Stimulated activated CD4-positive, alpha-beta T cell treated with anti-CD3 and anti-CD28 coated beads, Interleukin-1b, Interleukin-23, amount 100 ng/mL, for 48 hours (primary cell): Measurements from ENCODE around the gene METTL17.
"Not testable (repeated sequence)": the region's sequence is repeated elsewhere in the genome, so short reads cannot be mapped to it uniquely, and the experiment has no call there.

Experiments
- DNase-seq: peaks from one replicate; pipeline ENCODE4 v3.0.0-alpha.2; 2020

Gene METTL17

GRCh38 chr14:20997564-20997963 is 7.8 kb downstream of the METTL17 start:
- DNase-seq, result no peak

- no peak for DNase-seq
Measured at GRCh38 chr14:20998139-20998538, 8.4 kb downstream of the METTL17 start.

GRCh38 chr14:20998674-20999366 is 9.0 kb downstream of the METTL17 start, which contains the start of gene SLC39A2:
SLC39A2 (plus strand) TSS chr14:20999293; CDS start chr14:20999447, 154 bp downstream.
- no peak for DNase-seq

GRCh38 chr14:20999591-20999990 is 9.8 kb downstream of the METTL17 start:
- no peak for DNase-seq

- DNase-seq, result no peak
Measured at GRCh38 chr14:21001218-21001617, 11.4 kb downstream of the METTL17 start.

GRCh38 chr14:21003788-21004346 is 14.1 kb downstream of the METTL17 start:
- no peak for DNase-seq

GRCh38 chr14:21009721-21010120 is 19.9 kb downstream of the METTL17 start:
- not testable (repeated sequence) for DNase-seq

- no peak for DNase-seq
Measured at GRCh38 chr14:21011136-21011535, 21.4 kb downstream of the METTL17 start.

- DNase-seq, result peak; percentile 73
Measured at GRCh38 chr14:21014761-21015190, 25.0 kb downstream of the METTL17 start.

GRCh38 chr14:21015312-21015711 is 25.5 kb downstream of the METTL17 start:
- DNase-seq, result no peak

GRCh38 chr14:21016413-21017190 is 26.8 kb downstream of the METTL17 start:
- DNase-seq, result no peak

- no peak for DNase-seq
Measured at GRCh38 chr14:21017528-21018245, 27.9 kb downstream of the METTL17 start.

GRCh38 chr14:21018286-21018685 is 28.5 kb downstream of the METTL17 start:
- no peak for DNase-seq

GRCh38 chr14:21018781-21019180 is 29.0 kb downstream of the METTL17 start:
- DNase-seq, result no peak

GRCh38 chr14:21019366-21019765 is 29.6 kb downstream of the METTL17 start:
- no peak for DNase-seq

- no peak for DNase-seq
Measured at GRCh38 chr14:21020977-21021545, 31.3 kb downstream of the METTL17 start.

- DNase-seq, result no peak
Measured at GRCh38 chr14:21022686-21023085, 32.9 kb downstream of the METTL17 start.

GRCh38 chr14:21023174-21023573 is 33.4 kb downstream of the METTL17 start:
- DNase-seq, result no peak

- DNase-seq, result no peak
Measured at GRCh38 chr14:21023817-21024584, 34.2 kb downstream of the METTL17 start.

GRCh38 chr14:21024585-21025370 is 35.0 kb downstream of the METTL17 start, which contains the start of gene NDRG2:
NDRG2 (minus strand) TSS chr14:21025061; CDS start chr14:21023315, 1,746 bp downstream.
- peak; percentile 58 for DNase-seq
